A673 (cell line): Measurements from ENCODE around the gene ST3GAL4. TPM values are rescaled to one million over a fixed set of nuclear protein-coding genes. Genes with fewer than 3 reads are reported as not detected.

ENCODE experiments used
- BruUV-seq: library from RNA; stranded (reverse); fragments of 400-500 nt; replicated peaks from 2 replicates; lab custom pipeline; 2021; lab: Mats Ljungman, UMichigan
- CTCF ChIA-PET: fragments of 300-600 bp; sonication (Branson Sonifier 250); formaldehyde crosslinking; loops from one replicate; lab custom pipeline; 2022; ENCODE audit warnings: antibody characterized with exemption; lab: Charles Lee
- POLR2A ChIA-PET: fragments of 300-600 bp; sonication (Branson Sonifier 250); formaldehyde crosslinking; loops from one replicate; lab custom pipeline; 2022; ENCODE audit warnings: antibody characterized with exemption; ENCODE audit not compliant: low non-redundant PET; lab: Charles Lee
- DNase-seq: peaks from one replicate; pipeline ENCODE4 v3.0.0-alpha.2; 2015; ENCODE audit warnings: low spot score
- H3K27ac ChIP-seq: fragments of 200-600 bp; sonication (generic); 2 replicates; pipeline ENCODE4 v1.5.1; 2016; ENCODE audit warnings: mixed run types, low read depth, mild to moderate bottlenecking, mixed read lengths, antibody characterized with exemption, low read length; ENCODE audit not compliant: poor library complexity, severe bottlenecking
- H3K27me3 ChIP-seq: fragments of 200-600 bp; sonication (generic); replicated peaks from 2 replicates; pipeline ENCODE4 v1.6.1; 2017; ENCODE audit warnings: mixed run types, low read depth, mild to moderate bottlenecking, mixed read lengths, antibody characterized with exemption, low read length; ENCODE audit not compliant: insufficient read depth, poor library complexity
- H3K36me3 ChIP-seq: fragments of 200-600 bp; sonication (generic); 2 replicates; pipeline ENCODE4 v1.6.1; 2016; ENCODE audit warnings: mixed run types, mild to moderate bottlenecking, mixed read lengths, antibody characterized with exemption, low read length; ENCODE audit not compliant: insufficient read depth, poor library complexity, severe bottlenecking
- H3K4me1 ChIP-seq: fragments of 200-600 bp; sonication (generic); 2 replicates; pipeline ENCODE4 v1.6.1; 2017; ENCODE audit warnings: mixed run types, mild to moderate bottlenecking, mixed read lengths, antibody characterized with exemption, low read length; ENCODE audit not compliant: insufficient read depth, poor library complexity, severe bottlenecking
- H3K4me3 ChIP-seq: fragments of 200-600 bp; sonication (generic); 2 replicates; pipeline ENCODE4 v1.5.1; 2016; ENCODE audit warnings: low read depth, mixed run types, mild to moderate bottlenecking, mixed read lengths, low read length; ENCODE audit not compliant: poor library complexity, severe bottlenecking
- H3K9me3 ChIP-seq: fragments of 200-600 bp; sonication (generic); 2 replicates; pipeline ENCODE4 v1.6.1; 2016; ENCODE audit warnings: mixed run types, low read depth, mild to moderate bottlenecking, mixed read lengths, antibody characterized with exemption, low read length; ENCODE audit not compliant: poor library complexity, severe bottlenecking
- CTCF ChIP-seq: fragments of 300-800, 200-600 bp; sonication (generic); conservative IDR thresholded peaks from 2 replicates; pipeline ENCODE4 v1.5.1; 2017; ENCODE audit warnings: low read depth, mild to moderate bottlenecking, antibody characterized with exemption, low read length, moderate library complexity, mixed read lengths
- EZH2 ChIP-seq: fragments of 200-600 bp; sonication (generic); IDR thresholded peaks from 2 replicates; pipeline ENCODE4 v1.6.1; 2017; ENCODE audit warnings: borderline replicate concordance, low read depth, mild to moderate bottlenecking, mixed read lengths, antibody characterized with exemption, low read length; ENCODE audit not compliant: poor library complexity, severe bottlenecking
- intact Hi-C: fragments of 100-400 bp; cut with micrococcal nuclease; formaldehyde crosslinking; loops from one replicate; pipeline ENCODE4 v1.10.0; 2022; ENCODE audit not compliant: unreplicated experiment
- total RNA-seq: library from RNA; stranded (reverse); gene quantifications from 2 replicates; pipeline ENCODE4 v1.2.3, GENCODE V29; 2021

Gene ST3GAL4
- total RNA-seq, 1 experiment from 2014 or later, result 29.9 TPM

GRCh38 chr11:126337126-126337473, 18.4 kb upstream of the ST3GAL4 start:
- POLR2A ChIA-PET, result no interaction called here

GRCh38 chr11:126337474-126338241, 17.8 kb upstream of the ST3GAL4 start:
- DNase-seq, result no peak
- Histone ChIP-seq H3K4me3 (no peak overlapping the region), H3K4me1 (peaks cover 21% of the 10 kb centered on the region), H3K36me3 (no peaks in the 10 kb centered on the region), H3K9me3 (no peaks in the 10 kb centered on the region), H3K27ac (no peak overlapping the region), H3K27me3 (no peaks in the 10 kb centered on the region)
- no peak for TF ChIP-seq CTCF
- TF ChIP-seq EZH2, result no peak
- ChIA-PET POLR2A (no interaction called here), CTCF (no interaction called here)
- intact Hi-C loops, result no loop called here
- BruUV-seq, result no TSS peak

More at GRCh38 chr11:126337126-126337473, 18.4 kb upstream of the ST3GAL4 start:
- no peak for TF ChIP-seq CTCF
- TF ChIP-seq EZH2, result no peak
- intact Hi-C loops, result no loop called here
- BruUV-seq, result no TSS peak
- H3K9me3 ChIP-seq, result no peaks in the 10 kb centered on the region
- H3K27me3 ChIP-seq, result no peaks in the 10 kb centered on the region
- H3K4me1 ChIP-seq, result peaks cover 17% of the 10 kb centered on the region
- DNase-seq, result no peak
- CTCF ChIA-PET, result no interaction called here
- no peak overlapping the region for H3K4me3 ChIP-seq
- H3K36me3 ChIP-seq, result no peaks in the 10 kb centered on the region
- H3K27ac ChIP-seq, result no peak overlapping the region

GRCh38 chr11:126338346-126339055, 17.0 kb upstream of the ST3GAL4 start:
- H3K4me3 ChIP-seq, result no peak overlapping the region
- H3K9me3 ChIP-seq, result no peaks in the 10 kb centered on the region
- POLR2A ChIA-PET, result no interaction called here
- no peaks in the 10 kb centered on the region for H3K36me3 ChIP-seq
- no peak for DNase-seq
- CTCF ChIA-PET, result no interaction called here
- intact Hi-C loops, result no loop called here
- TF ChIP-seq CTCF, result no peak
- no peak for TF ChIP-seq EZH2
- H3K4me1 ChIP-seq, result peaks cover 21% of the 10 kb centered on the region
- no TSS peak for BruUV-seq
- peak overlapping the region; percentile 46 for H3K27ac ChIP-seq
- no peaks in the 10 kb centered on the region for H3K27me3 ChIP-seq
